Panc1 (cell line): ENCODE measurements around the gene CST11.

ENCODE experiments used
- POLR2AphosphoS5 ChIP-seq: IDR thresholded peaks from 2 replicates; pipeline ENCODE4 v1.6.1; 2012; ENCODE audit warnings: mild to moderate bottlenecking, low read depth, low read length, moderate library complexity
- SIN3A ChIP-seq: IDR thresholded peaks from 2 replicates; pipeline ENCODE4 v1.6.1; 2012; ENCODE audit warnings: low read depth, mild to moderate bottlenecking, low read length, moderate library complexity, borderline replicate concordance; ENCODE audit not compliant: insufficient read depth
- TCF7L2 ChIP-seq: IDR thresholded peaks from 2 replicates; pipeline ENCODE4 v1.6.1; 2011; ENCODE audit warnings: mild to moderate bottlenecking, low read depth, low read length, inconsistent platforms
- TF ChIP-seq, protein P1 (sequence below): fragments of 450-650 bp; IDR thresholded peaks from 2 replicates; pipeline ENCODE4 v1.5.1; 2017; ENCODE audit warnings: mild to moderate bottlenecking

DNA sequence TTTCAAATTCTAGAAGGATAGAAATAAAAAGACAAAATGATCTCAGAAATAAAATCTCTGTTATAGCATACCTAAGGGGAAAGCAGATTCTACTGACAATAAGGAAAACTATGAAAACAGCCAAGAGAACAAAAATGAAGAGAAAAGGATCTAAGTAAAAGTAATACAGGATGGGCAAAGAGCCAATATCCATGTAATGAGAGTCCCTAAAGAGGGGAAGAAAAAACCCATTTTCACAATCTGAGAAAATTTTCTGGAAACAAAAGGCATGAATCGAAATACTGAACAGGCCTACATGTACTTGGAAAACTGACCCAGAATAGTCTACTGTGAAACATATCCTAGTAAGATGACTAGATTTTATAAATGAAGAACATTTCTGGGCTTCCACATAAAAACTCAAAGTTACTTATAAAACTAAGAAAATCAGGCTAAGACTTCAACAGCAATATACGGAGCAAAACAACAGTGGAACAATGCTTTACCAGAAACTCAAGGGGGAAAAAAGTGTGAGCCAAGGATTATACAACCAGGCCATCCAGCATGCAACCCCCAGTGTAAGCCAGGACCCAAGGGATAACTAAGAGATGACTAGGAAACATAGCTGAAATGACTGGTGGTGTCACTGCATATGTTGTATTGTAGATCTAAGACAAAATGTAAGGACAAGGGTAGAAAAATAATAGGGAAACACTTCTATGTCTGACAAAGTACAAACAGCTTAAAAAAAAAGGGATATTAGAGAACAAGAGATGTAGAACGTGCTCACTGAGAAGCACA lies 41.6 kb downstream of the CST11 start:
- TF ChIP-seq POLR2AphosphoS5 = no peak
- TF ChIP-seq, protein P1, sequence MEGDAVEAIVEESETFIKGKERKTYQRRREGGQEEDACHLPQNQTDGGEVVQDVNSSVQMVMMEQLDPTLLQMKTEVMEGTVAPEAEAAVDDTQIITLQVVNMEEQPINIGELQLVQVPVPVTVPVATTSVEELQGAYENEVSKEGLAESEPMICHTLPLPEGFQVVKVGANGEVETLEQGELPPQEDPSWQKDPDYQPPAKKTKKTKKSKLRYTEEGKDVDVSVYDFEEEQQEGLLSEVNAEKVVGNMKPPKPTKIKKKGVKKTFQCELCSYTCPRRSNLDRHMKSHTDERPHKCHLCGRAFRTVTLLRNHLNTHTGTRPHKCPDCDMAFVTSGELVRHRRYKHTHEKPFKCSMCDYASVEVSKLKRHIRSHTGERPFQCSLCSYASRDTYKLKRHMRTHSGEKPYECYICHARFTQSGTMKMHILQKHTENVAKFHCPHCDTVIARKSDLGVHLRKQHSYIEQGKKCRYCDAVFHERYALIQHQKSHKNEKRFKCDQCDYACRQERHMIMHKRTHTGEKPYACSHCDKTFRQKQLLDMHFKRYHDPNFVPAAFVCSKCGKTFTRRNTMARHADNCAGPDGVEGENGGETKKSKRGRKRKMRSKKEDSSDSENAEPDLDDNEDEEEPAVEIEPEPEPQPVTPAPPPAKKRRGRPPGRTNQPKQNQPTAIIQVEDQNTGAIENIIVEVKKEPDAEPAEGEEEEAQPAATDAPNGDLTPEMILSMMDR = no peak
- TF ChIP-seq SIN3A = no peak
- no peak for TF ChIP-seq TCF7L2
